CD8-positive, alpha-beta memory T cell (primary cell): ENCODE data around the gene STARD6. TPM values are rescaled to one million over a fixed set of nuclear protein-coding genes. Genes with fewer than 3 reads are reported as not detected.
"Not testable (repeated sequence)": the region's sequence is repeated elsewhere in the genome, so short reads cannot be mapped to it uniquely, and the experiment has no call there.

Source experiments
- CTCF ChIA-PET: fragments of 350-600 bp; sonication (Branson Sonifier 250); formaldehyde crosslinking; loops from one replicate; lab custom pipeline; 2021; ENCODE audit warnings: antibody characterized with exemption; lab: Charles Lee
- POLR2A ChIA-PET: fragments of 350-600 bp; sonication (Branson Sonifier 250); formaldehyde crosslinking; loops from one replicate; lab custom pipeline; 2021; ENCODE audit warnings: antibody characterized with exemption; lab: Charles Lee
- DNase-seq, 5 donors: peaks; one replicate each; pipeline versions ENCODE4 v3.0.0 to v3.0.0-alpha.2; 2020 to 2022; ENCODE audit warnings: mixed read lengths in 1 of 5
- H3K27ac ChIP-seq: one replicate; pipeline ENCODE4 v1.7.0; 2013; ENCODE audit warnings: low read depth, mild to moderate bottlenecking, low read length, moderate library complexity
- H3K27me3 ChIP-seq: 2 replicates; pipeline ENCODE4 v1.7.0; 2013; ENCODE audit warnings: low read length, mild to moderate bottlenecking; ENCODE audit not compliant: insufficient read depth, poor library complexity, severe bottlenecking
- H3K36me3 ChIP-seq: 2 replicates; pipeline ENCODE4 v1.7.0; 2013; ENCODE audit warnings: mild to moderate bottlenecking, low read length, moderate library complexity; ENCODE audit not compliant: insufficient read depth
- H3K4me1 ChIP-seq: 2 replicates; pipeline ENCODE4 v1.7.0; 2013; ENCODE audit warnings: mild to moderate bottlenecking, low read length, moderate library complexity; ENCODE audit not compliant: insufficient read depth
- H3K4me3 ChIP-seq: 2 replicates; pipeline ENCODE4 v1.7.0; 2013; ENCODE audit warnings: mild to moderate bottlenecking, low read length
- H3K9me3 ChIP-seq: 2 replicates; pipeline ENCODE4 v1.7.0; 2013; ENCODE audit warnings: mild to moderate bottlenecking, low read length
- H3K27ac Mint-ChIP-seq, 8 donors: one replicate each; pipeline ENCODE4 v1.8.0; 2020 to 2021; ENCODE audit warnings: mixed read lengths in 8 of 8, mild to moderate bottlenecking in 6 of 8, inconsistent platforms in 3 of 8, moderate library complexity in 3 of 8
- H3K27me3 Mint-ChIP-seq, 2 donors: one replicate each; pipeline ENCODE4 v1.8.0; 2020 to 2021; ENCODE audit warnings: mixed read lengths in 2 of 2, mild to moderate bottlenecking in 1 of 2, moderate library complexity in 1 of 2
- H3K36me3 Mint-ChIP-seq, 3 donors: one replicate each; pipeline ENCODE4 v1.8.0; 2020 to 2021; ENCODE audit warnings: mixed read lengths in 3 of 3, inconsistent platforms in 1 of 3, mild to moderate bottlenecking in 1 of 3
- H3K4me1 Mint-ChIP-seq, 3 donors: one replicate each; pipeline ENCODE4 v1.8.0; 2020 to 2021; ENCODE audit warnings: mixed read lengths in 3 of 3, inconsistent platforms in 1 of 3, mild to moderate bottlenecking in 1 of 3
- H3K4me3 Mint-ChIP-seq, 7 donors: one replicate each; pipeline ENCODE4 v1.8.0; 2020 to 2021; ENCODE audit warnings: mixed read lengths in 7 of 7, mild to moderate bottlenecking in 6 of 7, moderate library complexity in 4 of 7, inconsistent platforms in 2 of 7
- H3K9me3 Mint-ChIP-seq, 5 donors: one replicate each; pipeline ENCODE4 v1.8.0; 2020 to 2022; ENCODE audit warnings: mixed read lengths in 5 of 5, mild to moderate bottlenecking in 3 of 5, moderate library complexity in 2 of 5, inconsistent platforms in 1 of 5
- polyA plus RNA-seq: library from polyadenylated mRNA; unstranded; fragments of 300-500 nt; fragmentation: Illumina TruSeq; gene quantifications from one replicate; pipeline ENCODE4 v1.2.3, GENCODE V29; 2021
- total RNA-seq, 2 experiments: library from RNA; stranded (reverse); gene quantifications; one replicate each; pipeline ENCODE4 v1.2.3, GENCODE V29; 2021

The STARD6 gene
- total and polyA plus RNA-seq, 3 experiments from 2014 or later: 0.46 TPM; not detected in 2

DNA sequence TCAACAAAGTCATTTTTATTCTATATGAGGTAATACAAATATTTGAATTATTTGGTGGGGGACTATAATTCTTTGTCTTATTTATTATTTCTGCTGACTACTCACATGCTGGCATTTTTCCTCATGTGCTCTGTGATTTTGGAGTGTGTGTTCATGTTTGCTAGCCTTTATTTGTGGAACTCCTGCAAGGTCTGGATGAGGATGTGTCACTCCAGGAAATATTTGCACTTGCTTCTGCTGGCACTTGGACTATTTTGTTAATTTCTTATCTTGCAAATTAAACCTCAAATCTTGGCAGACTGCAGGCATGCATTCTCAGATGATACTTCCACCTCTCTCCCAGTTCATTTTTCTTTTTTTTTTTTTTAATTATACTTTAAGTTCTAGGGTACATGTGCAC, 54.2 kb downstream of the STARD6 start:
- H3K4me3 ChIP-seq: no peak overlapping the region
- H3K4me1 ChIP-seq: no peaks in the 10 kb centered on the region
- ChIA-PET CTCF (no interaction called here), POLR2A (no interaction called here)
- Mint-ChIP-seq H3K4me1 (no peaks in the 10 kb centered on the region), H3K27me3 (no peaks in the 10 kb centered on the region), H3K4me3 (no peak overlapping the region), H3K9me3 (peaks cover 0 to 9% (median 3%) of the 10 kb centered on the region in 5 donors), H3K36me3 (peaks cover 0 to 13% (median 0%) of the 10 kb centered on the region in 3 donors), H3K27ac (no peak overlapping the region)
- DNase-seq: no peak
- no peaks in the 10 kb centered on the region for H3K27me3 ChIP-seq
- no peaks in the 10 kb centered on the region for H3K9me3 ChIP-seq
- H3K27ac ChIP-seq: no peak overlapping the region
- H3K36me3 ChIP-seq: no peaks in the 10 kb centered on the region

DNA sequence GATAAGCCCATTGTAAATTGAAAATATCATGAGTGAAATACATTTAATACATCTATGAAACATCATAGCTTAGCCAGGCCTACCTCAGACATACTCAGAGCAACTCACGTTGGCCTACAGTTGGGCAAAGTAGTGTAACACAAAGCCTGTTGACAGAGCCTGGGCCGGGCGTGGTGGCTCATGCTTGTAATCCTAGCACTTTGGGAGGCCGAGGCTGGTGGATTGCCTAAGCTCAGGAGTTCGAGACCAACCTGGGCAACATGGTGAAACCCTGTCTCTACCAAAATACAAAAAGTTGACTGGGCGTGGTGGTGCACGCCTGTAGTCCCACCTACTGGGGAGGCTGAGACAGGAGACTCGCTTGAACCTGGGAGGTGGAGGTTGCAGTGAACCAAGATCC, 58.7 kb downstream of the STARD6 start:
- POLR2A ChIA-PET, H3K9me3 ChIP-seq, H3K4me3 Mint-ChIP-seq, H3K4me3 ChIP-seq, H3K27ac Mint-ChIP-seq, H3K27me3 ChIP-seq, H3K27me3 Mint-ChIP-seq, H3K4me1 Mint-ChIP-seq, H3K9me3 Mint-ChIP-seq, H3K4me1 ChIP-seq, H3K36me3 ChIP-seq, H3K27ac ChIP-seq, DNase-seq: not testable (repeated sequence)
- peaks cover 5 to 12% (median 7%) of the 10 kb centered on the region in 3 donors for H3K36me3 Mint-ChIP-seq
- CTCF ChIA-PET: interaction anchor here (2.2 kb wide), 1 partner anchor 21 kb away, joined by 5 read pairs; no protein-coding TSS in a partner anchor

DNA sequence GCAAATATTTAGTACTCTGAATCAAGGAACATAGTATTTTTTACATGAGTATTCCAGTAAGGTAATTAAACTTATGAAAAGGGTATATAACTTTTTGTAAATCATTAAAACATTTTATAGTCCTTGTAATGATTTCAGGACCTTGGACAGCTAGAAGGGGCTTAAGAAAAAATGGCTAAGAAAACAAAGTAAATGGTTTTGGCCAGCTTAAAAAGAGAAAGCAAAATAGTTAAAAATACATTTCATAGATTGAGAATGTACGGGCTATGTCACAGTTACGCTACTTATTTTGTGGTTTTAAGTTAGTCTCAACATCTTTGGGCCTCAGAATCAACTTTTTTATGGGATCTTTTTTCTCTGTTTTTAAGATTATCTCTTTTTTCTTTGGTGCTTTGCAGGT, 61.6 kb downstream of the STARD6 start:
- no peak overlapping the region for H3K27ac Mint-ChIP-seq
- H3K4me3 ChIP-seq: no peak overlapping the region
- POLR2A ChIA-PET: no interaction called here
- H3K36me3 ChIP-seq: no peaks in the 10 kb centered on the region
- H3K27me3 ChIP-seq: no peaks in the 10 kb centered on the region
- H3K27ac ChIP-seq: no peak overlapping the region
- H3K36me3 Mint-ChIP-seq: peaks cover 10 to 21% (median 17%) of the 10 kb centered on the region in 3 donors
- no peak overlapping the region for H3K4me3 Mint-ChIP-seq
- DNase-seq: no peak
- CTCF ChIA-PET: no interaction called here
- H3K27me3 Mint-ChIP-seq: no peaks in the 10 kb centered on the region
- H3K4me1 ChIP-seq: no peaks in the 10 kb centered on the region
- H3K9me3 ChIP-seq: no peaks in the 10 kb centered on the region
- no peaks in the 10 kb centered on the region for H3K4me1 Mint-ChIP-seq
- H3K9me3 Mint-ChIP-seq: peaks cover 0 to 7% (median 3%) of the 10 kb centered on the region in 5 donors

DNA sequence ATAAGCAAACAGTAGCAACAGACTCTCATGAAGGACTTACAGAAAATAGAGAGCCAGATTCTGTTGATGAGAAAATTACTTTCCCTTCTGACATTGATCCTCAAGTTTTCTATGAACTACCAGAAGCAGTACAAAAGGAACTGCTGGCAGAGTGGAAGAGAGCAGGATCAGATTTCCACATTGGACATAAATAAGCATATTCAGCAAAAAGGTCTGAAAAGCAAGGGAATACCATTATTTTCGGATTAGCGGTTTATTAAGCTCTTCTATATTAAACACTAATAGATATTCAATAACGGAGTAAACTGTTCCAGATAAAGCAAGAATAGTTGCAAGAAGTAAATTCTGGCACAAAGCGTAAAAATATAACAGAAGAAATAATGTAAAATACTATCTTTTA, 63.4 kb downstream of the STARD6 start:
- Histone ChIP-seq H3K36me3 (no peaks in the 10 kb centered on the region), H3K9me3 (no peaks in the 10 kb centered on the region), H3K27me3 (no peaks in the 10 kb centered on the region), H3K4me1 (no peaks in the 10 kb centered on the region), H3K4me3 (no peak overlapping the region), H3K27ac (no peak overlapping the region)
- peaks cover 0 to under 1% (median under 1%) of the 10 kb centered on the region in 5 donors for H3K9me3 Mint-ChIP-seq
- no peak overlapping the region for H3K27ac Mint-ChIP-seq
- CTCF ChIA-PET: no interaction called here
- H3K4me1 Mint-ChIP-seq: no peaks in the 10 kb centered on the region
- POLR2A ChIA-PET: no interaction called here
- H3K36me3 Mint-ChIP-seq: peaks cover 15 to 28% (median 25%) of the 10 kb centered on the region in 3 donors
- no peaks in the 10 kb centered on the region for H3K27me3 Mint-ChIP-seq
- no peak for DNase-seq
- no peak overlapping the region for H3K4me3 Mint-ChIP-seq

DNA sequence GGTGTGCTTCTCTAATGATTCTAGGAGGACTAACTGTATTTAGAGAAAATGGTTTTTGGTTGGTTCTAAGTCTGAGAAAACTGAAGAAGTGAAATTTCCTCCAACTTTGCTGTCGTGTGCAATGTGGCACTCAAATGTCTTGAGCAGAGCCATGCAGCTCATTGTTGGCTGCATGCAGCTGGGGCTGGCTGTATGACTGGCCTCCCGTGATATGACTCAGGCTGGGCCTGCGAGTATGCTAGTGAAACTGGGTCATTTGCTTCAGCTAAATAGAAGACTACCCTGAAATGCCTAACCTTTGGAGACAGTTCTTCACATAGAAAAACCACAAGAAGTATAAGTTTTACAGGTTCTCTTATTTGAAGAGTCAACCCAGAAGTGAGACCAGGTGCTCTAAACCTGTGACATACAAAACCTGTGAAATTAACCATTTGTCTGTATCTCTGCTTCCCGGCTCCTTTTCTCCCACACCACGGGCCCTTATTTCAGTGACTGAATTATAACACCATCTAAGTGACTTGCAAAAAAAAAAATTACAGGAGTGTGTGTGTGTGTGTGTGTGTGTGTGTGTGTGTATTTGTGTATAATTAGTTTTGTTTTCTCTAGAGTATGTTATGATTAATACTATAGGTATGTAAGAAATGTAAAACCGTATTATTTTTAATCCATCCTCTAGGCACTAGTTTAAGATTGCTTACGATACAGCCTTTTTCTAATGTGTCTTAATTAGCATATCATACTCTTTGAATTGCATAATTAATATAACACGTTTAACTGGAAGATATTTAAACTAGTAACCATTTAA, 72.5 kb downstream of the STARD6 start:
- H3K4me1 Mint-ChIP-seq: peaks cover 14 to 26% (median 22%) of the 10 kb centered on the region in 3 donors
- Histone ChIP-seq H3K9me3 (no peaks in the 10 kb centered on the region), H3K4me3 (no peak overlapping the region), H3K27me3 (no peaks in the 10 kb centered on the region), H3K27ac (no peak overlapping the region), H3K4me1 (no peaks in the 10 kb centered on the region), H3K36me3 (peaks cover 3% of the 10 kb centered on the region)
- CTCF ChIA-PET: no interaction called here
- peak in 4 of 5 donors; percentile 21 to 56 (median 30) for DNase-seq
- no peaks in the 10 kb centered on the region for H3K9me3 Mint-ChIP-seq
- peak overlapping the region in 6 of 7 donors; percentile 9 to 43 (median 34) for H3K4me3 Mint-ChIP-seq
- POLR2A ChIA-PET: no interaction called here
- peaks cover 21 to 67% (median 33%) of the 10 kb centered on the region in 3 donors for H3K36me3 Mint-ChIP-seq
- no peaks in the 10 kb centered on the region for H3K27me3 Mint-ChIP-seq
- H3K27ac Mint-ChIP-seq: peak overlapping the region; percentile 55 to 86 (median 78)

DNA sequence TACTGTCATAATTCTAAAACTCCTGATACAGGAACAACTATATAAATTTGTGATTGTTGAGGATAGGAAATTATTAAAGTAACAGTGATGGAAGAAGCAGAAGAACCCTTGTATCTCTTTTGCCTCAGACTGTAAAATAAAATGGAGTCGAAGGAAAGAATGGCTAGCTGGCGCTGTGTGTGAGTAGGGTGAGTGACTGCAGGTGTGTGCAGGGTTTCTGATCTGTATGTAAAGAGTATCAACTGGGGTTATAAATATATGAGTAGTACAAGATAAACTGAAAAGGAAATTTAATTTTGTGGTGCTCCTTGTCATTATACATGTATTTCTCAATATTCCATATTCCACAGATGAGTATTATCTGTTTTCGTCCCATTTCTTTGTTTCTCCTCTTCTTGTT, 73.1 kb downstream of the STARD6 start:
- Histone ChIP-seq H3K4me3 (no peak overlapping the region), H3K27ac (no peak overlapping the region), H3K4me1 (no peaks in the 10 kb centered on the region), H3K27me3 (no peaks in the 10 kb centered on the region), H3K36me3 (peaks cover 3% of the 10 kb centered on the region), H3K9me3 (no peaks in the 10 kb centered on the region)
- Mint-ChIP-seq H3K27ac (peak overlapping the region; percentile 55 to 86 (median 78)), H3K4me1 (peaks cover 14 to 26% (median 22%) of the 10 kb centered on the region in 3 donors), H3K27me3 (no peaks in the 10 kb centered on the region), H3K9me3 (no peaks in the 10 kb centered on the region), H3K4me3 (peak overlapping the region in 1 of 7 donors; percentile 36), H3K36me3 (peaks cover 14 to 67% (median 35%) of the 10 kb centered on the region in 3 donors)
- CTCF ChIA-PET: no interaction called here
- no peak for DNase-seq
- POLR2A ChIA-PET: no interaction called here

DNA sequence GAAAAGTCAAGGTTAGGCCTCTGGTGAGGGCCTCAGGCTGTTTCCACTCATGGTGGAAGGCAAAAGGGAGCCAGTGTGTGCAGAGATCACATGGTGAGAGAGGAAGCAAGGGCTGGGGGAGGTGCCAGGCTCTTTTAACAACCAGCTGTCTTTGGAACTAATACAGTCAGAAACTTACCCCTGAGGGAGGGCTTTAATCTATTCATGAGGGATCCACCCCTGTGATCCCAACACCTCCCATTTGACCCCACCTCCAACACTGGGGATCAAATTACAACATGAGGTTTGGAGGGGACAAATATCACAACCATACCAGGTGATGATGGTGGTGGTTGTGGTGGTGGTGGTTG, 77.5 kb downstream of the STARD6 start:
- Mint-ChIP-seq H3K4me3 (no peak overlapping the region), H3K36me3 (peaks cover 6 to 69% (median 29%) of the 10 kb centered on the region in 3 donors), H3K9me3 (no peaks in the 10 kb centered on the region), H3K27me3 (no peaks in the 10 kb centered on the region), H3K4me1 (peaks cover 10 to 22% (median 20%) of the 10 kb centered on the region in 3 donors), H3K27ac (peak overlapping the region in 2 of 8 donors; percentile 2 to 64)
- CTCF ChIA-PET: no interaction called here
- no peak for DNase-seq
- H3K9me3 ChIP-seq: no peaks in the 10 kb centered on the region
- H3K4me3 ChIP-seq: no peak overlapping the region
- H3K27ac ChIP-seq: no peak overlapping the region
- POLR2A ChIA-PET: no interaction called here
- H3K36me3 ChIP-seq: peaks cover 7% of the 10 kb centered on the region
- H3K4me1 ChIP-seq: no peaks in the 10 kb centered on the region
- no peaks in the 10 kb centered on the region for H3K27me3 ChIP-seq

DNA sequence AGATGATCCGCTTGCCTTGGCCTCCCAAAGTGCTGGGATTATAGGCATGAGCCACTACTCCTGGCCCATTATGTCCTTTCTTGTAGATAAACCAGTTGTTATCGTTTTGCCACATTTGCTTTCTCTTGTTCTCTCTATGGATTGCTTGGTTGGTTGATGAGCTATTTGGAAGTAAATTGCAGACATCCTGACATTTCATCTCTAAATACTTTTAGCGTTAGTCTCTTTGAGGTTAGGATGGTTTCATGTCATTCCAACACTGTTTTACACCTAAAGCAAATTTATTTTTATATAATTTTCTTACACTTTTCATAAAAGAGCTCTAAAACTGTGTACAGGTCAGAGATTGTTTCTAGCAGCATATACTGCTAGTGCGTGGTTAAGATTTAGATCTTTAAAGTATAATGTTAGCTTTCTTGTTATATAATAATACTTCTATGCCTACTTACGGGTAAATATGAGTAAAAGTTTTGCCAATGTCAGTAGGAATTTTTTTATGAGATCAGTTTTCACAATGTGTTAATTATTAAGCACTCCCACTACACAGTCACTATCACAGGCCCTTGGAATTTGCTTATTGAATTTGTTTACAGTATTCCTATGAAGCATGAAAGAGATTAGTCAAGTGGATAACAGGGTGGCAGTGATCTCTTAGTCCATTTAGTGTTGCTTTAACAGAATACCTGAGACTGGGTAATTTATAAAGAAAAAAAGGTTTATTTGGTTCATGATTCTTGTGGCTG, 78.0 kb downstream of the STARD6 start:
- H3K4me1 Mint-ChIP-seq: peaks cover 5 to 20% (median 18%) of the 10 kb centered on the region in 3 donors
- Histone ChIP-seq H3K27me3 (no peaks in the 10 kb centered on the region), H3K9me3 (no peaks in the 10 kb centered on the region), H3K4me1 (no peaks in the 10 kb centered on the region), H3K4me3 (no peak overlapping the region), H3K27ac (no peak overlapping the region), H3K36me3 (peaks cover 7% of the 10 kb centered on the region)
- H3K4me3 Mint-ChIP-seq: no peak overlapping the region
- H3K9me3 Mint-ChIP-seq: no peaks in the 10 kb centered on the region
- no peaks in the 10 kb centered on the region for H3K27me3 Mint-ChIP-seq
- ChIA-PET CTCF (interaction anchor here (1.1 kb wide), 1 partner anchor 57 kb away, joined by 3 read pairs; no protein-coding TSS in a partner anchor), POLR2A (interaction anchor here (1.0 kb wide), 1 partner anchor 56 kb away, joined by 4 read pairs; no protein-coding TSS in a partner anchor)
- H3K36me3 Mint-ChIP-seq: peaks cover 6 to 70% (median 29%) of the 10 kb centered on the region in 3 donors
- DNase-seq: no peak
- peak overlapping the region in 1 of 8 donors; percentile 64 for H3K27ac Mint-ChIP-seq
